GM19468 (cell line): Measurements from ENCODE around the gene C13orf46.

Source experiments
- ATAC-seq: cut with Tn5 transposase; IDR thresholded peaks from one replicate; pipeline ENCODE4 v1.9.1; 2021; ENCODE audit warnings: mild to moderate bottlenecking, moderate library complexity, moderate number of reproducible peaks; ENCODE audit not compliant: unreplicated experiment; ENCODE audit errors: extremely low read depth

Gene C13orf46

GRCh38 chr13:113943821-113944565 is 29.9 kb downstream of the C13orf46 start:
- no peak for ATAC-seq

GRCh38 chr13:113942591-113943103 is 31.2 kb downstream of the C13orf46 start:
- no peak for ATAC-seq

GRCh38 chr13:113941571-113942191 is 32.2 kb downstream of the C13orf46 start:
- ATAC-seq: no peak

- no peak for ATAC-seq
These were observed 34.0 kb downstream of the C13orf46 start for GRCh38 chr13:113939944-113940297.

- no peak for ATAC-seq
These were observed 34.5 kb downstream of the C13orf46 start for GRCh38 chr13:113939129-113939943.

GRCh38 chr13:113938716-113939115 is 35.2 kb downstream of the C13orf46 start:
- no peak for ATAC-seq

GRCh38 chr13:113938246-113938645 is 35.6 kb downstream of the C13orf46 start:
- no peak for ATAC-seq

GRCh38 chr13:113937527-113938180 is 36.2 kb downstream of the C13orf46 start:
- no peak for ATAC-seq

GRCh38 chr13:113937073-113937472 is 36.8 kb downstream of the C13orf46 start:
- no peak for ATAC-seq

- no peak for ATAC-seq
These were observed 37.5 kb downstream of the C13orf46 start for GRCh38 chr13:113936166-113936965.

GRCh38 chr13:113935001-113935844 is 38.7 kb downstream of the C13orf46 start:
- no peak for ATAC-seq

GRCh38 chr13:113934576-113934975 is 39.3 kb downstream of the C13orf46 start:
- ATAC-seq: no peak

- ATAC-seq: no peak
These were observed 40.0 kb downstream of the C13orf46 start for GRCh38 chr13:113933901-113934300.

GRCh38 chr13:113931841-113932459 is 41.9 kb downstream of the C13orf46 start:
- no peak for ATAC-seq

GRCh38 chr13:113930671-113931637 is 42.9 kb downstream of the C13orf46 start:
- ATAC-seq: no peak

GRCh38 chr13:113929628-113930615 is 44.0 kb downstream of the C13orf46 start:
- no peak for ATAC-seq
